HTR-8/SVneo (cell line): ENCODE data around the gene CYP4V2.

Experiments used
- DNase-seq: peaks from one replicate; pipeline ENCODE4 v3.0.0; 2011; ENCODE audit warnings: low spot score, mixed read lengths; ENCODE audit not compliant: insufficient read length
- FAIRE-seq: peaks from 2 replicates; lab custom pipeline; 2011; peaks lifted over from hg19 to GRCh38; lab: Jason Lieb, UNC

The CYP4V2 gene

DNA sequence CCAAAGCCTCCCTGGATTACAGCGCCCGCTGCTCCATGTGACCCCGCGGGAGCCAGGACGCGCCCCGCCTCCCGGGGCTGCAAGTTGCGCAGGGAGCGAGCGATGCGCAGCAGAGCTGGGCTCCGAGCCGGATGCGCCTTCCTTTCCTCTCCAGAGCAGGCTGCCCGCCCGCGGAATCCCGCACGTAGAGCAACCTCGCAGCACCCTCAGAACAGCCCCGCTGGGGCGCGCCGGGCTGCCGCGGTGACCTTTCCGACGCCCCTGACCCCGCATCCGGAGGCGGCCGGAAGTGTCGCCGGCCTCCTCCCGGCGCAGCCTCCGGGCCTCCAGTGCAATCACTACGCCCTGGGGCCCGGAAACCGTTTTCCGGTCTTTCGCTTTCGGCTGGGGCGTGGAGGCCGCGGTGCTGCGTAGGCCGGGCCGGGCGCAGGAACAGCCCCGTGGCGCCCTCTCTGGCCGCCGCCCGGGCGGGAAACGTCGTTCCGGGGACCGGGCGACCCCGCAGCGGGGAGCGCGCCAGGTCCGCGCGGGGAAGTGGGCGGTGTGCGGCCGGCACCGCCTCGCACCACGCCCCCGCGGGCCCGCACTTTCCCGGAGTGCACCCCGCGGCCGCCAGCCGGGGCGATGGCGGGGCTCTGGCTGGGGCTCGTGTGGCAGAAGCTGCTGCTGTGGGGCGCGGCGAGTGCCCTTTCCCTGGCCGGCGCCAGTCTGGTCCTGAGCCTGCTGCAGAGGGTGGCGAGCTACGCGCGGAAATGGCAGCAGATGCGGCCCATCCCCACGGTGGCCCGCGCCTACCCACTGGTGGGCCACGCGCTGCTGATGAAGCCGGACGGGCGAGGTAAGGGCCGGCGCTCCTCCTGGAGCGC, at the start of gene CYP4V2:
TSS of gene CYP4V2 (plus strand) at position 368 of the 866 bp plus-strand sequence. CDS start at position 625, 257 bp downstream.
- DNase-seq (peak; percentile 76), FAIRE-seq (peak; percentile 89)

DNA sequence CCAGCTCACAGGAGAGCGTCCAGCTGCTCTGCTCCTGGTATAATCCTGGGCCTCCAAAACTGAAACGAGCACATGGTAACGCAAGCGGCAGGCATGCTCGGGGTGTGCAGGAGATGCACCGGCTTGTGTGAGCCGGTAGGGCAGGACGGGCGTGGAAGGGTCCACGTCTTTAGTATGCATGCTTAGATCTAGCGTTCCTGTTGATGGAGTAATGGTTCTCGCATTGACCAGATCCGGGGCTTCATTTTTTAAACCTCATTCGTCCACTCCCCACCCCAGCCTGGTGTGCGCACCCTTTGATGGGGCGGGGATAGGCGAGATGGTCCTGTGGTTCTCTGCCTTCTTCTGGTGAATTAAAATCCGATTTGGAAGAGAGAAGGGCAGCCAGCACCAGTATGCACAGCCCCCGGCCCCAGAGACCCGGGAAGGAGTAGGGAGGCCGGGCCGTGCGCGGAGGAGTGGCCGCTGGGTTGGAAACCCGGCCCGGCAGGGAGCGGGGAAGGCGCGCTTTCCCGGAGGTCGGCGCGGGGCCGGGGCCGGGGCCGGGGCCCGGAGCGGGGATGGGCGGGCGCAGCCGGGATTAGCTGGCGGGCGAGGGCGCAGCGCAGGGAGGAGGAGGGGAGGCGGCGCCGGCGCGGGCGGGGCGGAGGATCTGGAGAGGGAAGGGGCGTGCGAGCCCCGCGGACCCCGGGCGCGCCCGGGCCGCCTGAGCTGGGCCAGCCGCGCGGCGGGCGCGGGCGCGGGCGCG, 47.0 kb upstream of the CYP4V2 start:
- peak; percentile 63 for DNase-seq
- FAIRE-seq = peak; percentile 80

DNA sequence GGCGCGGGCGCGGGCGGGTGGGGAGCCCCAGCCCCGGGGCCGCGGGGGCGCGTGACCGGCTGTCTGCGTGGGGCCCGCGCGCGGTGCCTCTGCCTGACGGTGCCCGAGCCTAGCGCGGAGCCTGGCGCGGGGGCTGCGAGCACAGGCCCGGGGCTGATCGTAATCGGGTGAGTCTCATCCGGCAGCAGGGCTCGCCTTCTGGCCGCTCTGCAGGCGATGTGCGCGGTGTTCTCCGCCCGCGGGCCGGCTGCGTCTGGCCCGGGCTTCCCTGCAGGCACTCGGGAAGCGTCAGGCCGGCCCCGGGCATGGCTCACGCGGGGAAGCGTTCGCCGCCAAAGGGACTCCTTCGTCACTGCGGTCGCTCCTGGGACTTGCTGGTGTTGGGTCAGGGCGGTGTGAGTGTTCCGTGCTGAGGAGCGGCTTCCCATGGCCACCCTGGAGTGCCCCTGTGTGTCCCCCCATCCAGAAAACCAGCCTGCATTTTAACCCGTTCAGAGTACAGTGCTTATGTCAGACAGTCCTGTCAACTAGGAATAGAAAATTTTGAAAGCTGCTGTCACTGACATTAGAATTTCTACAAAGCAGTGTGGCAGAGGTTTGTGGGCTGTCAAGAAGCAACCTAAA, 46.3 kb upstream of the CYP4V2 start:
- FAIRE-seq = peak; percentile 16
- peak; percentile 46 for DNase-seq

DNA sequence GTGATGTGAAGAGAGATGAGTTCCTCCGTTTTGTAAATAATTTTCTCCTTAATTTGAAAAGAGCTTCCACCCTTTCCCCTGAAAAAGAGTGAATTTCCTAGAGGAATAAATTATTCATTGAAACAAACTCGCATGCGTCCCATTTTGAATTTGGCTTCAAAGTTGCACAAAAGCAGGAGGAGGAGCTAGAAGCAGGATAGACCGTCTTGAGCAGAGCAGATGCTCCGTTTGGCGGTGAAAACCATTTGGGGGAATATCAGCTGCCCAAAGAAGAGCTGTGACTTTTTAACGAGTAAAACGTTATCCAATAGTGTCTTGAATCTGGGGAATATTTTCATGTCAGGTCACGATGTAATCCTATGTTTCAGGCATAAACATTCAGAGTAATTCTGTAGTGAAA, 44.9 kb upstream of the CYP4V2 start:
- DNase-seq (no peak), FAIRE-seq (no peak)

DNA sequence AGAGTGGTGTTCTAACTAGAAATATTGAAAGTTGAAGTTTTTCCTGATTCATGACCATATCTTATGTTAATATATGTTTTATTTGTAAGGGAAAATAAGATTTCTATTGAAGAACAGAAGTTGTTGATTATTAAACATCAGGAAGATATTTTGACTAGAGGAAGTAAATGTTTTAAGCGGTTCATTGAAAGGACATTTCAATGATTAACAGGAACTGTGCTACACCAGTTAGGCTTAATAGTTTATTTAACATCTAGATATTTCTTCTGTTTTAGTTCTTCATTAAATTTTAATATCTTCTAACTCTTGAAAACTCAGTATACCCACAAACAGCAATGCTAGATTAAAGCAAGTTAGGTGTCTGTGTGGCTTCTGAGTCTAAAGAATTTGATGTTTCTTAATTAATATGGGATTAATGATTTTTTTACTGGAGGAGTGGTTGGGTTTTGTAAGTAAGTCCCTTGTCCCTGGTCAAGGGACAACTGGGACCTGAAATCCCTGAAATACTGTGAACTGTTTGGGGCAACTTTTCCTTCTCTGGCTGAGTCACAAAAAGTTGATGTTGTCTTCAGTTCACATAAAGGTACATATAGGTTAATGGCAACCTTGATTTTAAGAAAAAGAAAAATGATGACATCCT, 42.9 kb upstream of the CYP4V2 start:
- no peak for FAIRE-seq
- DNase-seq = no peak

DNA sequence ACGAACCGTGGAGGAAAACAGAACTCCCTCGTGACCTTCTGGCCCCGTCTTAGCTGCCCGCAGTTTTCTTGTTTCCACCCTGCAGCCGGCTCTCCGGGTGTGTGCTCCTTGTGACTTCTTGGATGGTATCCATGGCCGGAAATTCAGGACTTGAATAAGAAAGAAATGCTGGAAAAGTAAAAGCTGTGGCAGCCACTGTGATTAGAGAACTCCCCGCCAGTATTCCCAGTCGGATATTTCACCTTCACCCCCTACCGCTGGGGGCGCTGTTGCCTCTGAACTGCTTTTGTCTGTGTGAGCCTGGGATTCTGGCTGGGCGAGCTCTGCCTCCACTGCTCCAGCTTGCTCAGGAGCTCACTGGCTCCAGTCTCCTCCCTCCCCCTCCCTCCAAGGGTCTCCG, 41.5 kb upstream of the CYP4V2 start:
- FAIRE-seq = no peak
- DNase-seq = no peak

DNA sequence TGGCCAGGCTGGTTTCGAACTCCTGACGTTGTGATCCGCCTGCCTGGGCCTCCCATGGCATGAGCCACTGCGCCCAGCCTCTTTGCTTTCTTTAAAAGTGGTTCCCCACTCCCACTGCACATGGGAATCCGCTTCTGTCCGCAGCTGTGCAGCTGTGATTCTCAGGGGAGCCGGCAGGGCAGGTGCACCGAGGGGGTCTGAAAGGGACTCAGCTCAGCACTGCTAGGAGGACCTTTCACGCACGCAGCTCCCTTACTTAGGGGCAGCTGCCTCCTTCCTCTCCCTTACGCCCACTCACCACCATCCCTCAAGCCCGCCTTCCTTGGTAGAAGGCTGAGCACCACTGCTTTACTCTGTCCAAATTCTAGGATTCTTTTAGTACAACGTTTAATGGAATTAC, 40.4 kb upstream of the CYP4V2 start:
- FAIRE-seq = no peak
- no peak for DNase-seq

DNA sequence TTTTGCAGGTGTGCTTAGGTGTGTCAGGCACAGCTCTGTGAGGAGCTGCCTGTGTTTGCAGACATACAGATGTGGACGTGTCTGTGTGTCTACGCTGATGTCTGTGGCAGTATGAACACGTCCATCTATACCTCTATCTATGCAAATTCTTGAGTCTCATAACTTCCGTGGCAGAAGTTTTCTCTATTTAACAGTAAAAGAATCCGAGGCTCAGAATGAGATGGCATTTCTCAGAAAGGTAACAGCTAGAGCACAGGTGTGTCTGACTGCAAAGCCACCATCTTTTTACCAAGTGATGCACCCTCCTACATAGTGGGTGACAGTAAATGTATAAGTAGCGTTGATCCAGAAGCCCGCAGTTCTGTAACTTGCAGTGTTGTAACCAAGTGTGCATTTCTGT, 39.9 kb upstream of the CYP4V2 start:
- FAIRE-seq (no peak), DNase-seq (no peak)

DNA sequence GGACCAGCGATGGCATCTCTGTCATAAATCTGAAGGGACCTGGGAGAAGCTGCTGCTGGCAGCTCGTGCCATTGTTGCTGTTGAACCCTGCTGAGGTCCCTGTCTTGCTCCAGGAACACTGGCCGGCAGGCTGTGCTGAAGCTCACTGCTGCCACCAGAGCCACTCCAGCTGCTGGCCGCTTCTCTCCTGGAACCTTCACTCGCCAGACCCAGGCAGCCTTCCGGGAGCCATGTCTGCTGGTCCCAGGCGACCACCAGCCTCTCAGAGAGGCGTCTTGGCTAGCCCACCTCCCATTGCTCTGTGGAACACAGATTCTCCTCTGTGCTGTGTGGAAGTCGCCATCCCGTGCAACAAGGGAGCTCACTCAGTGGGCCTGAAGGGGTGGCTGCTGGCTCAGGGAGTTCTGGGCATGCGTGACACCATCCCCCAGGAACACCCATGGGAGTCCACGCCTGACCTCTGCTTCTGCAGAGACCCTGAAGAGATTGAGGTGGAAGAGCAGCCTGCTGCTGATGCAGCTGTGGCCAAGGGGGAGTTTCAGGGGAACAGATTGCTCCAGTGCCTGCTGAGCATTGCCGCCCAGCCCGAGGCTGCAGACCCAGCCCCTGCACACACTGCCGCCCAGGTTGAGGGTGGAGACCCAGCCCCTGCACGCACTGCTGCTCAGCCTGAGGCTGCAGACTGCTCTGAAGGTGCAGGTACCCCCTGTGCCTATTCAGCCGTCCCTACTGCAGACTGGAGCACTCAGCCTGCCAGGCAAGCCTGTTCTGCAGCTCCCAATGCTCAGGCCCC, 33.1 kb upstream of the CYP4V2 start:
- DNase-seq (no peak), FAIRE-seq (no peak)

DNA sequence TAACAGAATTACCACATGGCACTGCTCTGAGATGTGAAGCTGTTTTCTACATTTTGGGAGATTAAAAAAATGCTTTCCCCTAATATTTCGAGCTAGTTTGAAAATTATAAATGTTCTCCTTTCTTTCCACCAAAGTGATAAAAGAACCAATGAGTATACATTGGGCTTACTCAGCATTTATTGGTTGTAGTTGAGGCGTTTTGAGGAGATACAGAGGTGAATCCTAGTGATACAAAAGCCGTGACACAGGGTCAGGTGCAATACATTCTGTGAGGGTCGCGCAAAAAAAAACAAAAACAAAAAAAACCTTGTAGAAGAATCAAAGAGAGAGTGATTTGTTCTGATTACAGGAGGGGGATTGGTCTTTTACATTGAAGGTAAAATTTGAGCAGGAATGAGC, 32.4 kb upstream of the CYP4V2 start:
- no peak for FAIRE-seq
- no peak for DNase-seq

DNA sequence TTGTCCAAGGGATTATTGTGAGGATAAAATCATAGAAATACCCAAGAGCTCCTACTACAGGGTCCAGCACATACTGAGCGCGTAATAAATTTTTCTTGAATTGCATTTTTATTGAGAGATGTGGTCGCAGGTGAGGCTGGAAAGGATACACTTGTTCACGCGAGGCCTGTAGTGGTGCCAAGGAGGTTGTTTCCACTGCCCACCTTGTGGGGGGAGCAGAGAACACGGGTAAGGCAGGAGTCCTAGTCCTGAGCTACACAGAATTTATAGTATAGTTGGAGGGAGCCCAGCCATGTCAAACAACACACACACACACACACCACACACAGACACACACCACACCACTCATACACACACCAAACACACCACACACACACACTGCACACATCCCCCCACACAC, 31.8 kb upstream of the CYP4V2 start:
- no peak for DNase-seq
- FAIRE-seq = no peak

DNA sequence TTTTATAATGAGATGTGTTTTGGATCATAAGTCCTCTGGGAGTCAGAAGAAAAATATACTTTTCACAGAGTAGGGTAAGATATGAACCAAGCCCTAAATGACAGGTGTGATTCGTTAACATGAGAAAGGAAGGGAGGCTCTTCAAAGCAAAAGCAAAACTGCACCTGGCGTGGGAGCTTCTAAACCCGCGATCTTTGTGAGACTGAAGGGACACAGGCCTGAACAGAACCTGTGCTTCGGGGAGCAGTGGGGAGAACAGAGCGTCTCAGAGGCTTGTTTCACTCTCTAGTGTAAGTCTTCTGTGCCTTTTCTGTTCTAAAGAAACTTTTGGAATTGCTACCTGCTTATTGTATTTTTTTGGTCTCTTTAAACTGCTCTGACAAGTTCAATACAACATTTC, 30.2 kb upstream of the CYP4V2 start:
- FAIRE-seq (no peak), DNase-seq (no peak)

DNA sequence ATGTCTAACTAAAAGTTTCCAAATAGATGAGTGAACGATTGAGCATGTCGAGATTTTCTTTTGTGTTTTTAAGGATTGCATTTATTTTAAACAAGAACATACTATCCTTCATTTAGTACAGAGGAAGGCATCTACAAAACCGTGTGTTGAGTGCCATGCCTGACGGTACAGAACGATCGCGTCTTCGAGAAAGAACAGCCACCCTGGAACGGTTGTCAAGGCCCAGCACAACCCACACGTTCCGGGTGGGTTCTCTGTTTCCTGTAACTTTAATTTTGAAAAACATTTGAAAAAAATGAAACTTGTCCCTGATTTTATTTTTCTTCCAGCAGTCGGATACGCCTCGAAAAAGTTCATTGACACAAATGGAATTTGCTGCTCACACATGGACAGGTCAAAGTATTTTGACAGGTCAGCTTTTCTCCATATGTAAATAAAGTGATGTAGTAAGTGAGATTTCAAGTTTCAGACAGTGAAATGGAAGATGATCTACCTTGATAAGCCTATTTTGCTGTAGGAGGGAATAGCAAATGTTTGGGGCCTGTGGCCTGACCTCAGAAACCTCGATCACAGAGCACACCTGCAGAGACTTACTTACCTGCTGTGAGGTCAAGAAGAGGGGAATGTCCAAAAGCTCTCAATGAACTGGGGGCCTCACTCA, 24.4 kb upstream of the CYP4V2 start:
- DNase-seq (no peak), FAIRE-seq (no peak)

DNA sequence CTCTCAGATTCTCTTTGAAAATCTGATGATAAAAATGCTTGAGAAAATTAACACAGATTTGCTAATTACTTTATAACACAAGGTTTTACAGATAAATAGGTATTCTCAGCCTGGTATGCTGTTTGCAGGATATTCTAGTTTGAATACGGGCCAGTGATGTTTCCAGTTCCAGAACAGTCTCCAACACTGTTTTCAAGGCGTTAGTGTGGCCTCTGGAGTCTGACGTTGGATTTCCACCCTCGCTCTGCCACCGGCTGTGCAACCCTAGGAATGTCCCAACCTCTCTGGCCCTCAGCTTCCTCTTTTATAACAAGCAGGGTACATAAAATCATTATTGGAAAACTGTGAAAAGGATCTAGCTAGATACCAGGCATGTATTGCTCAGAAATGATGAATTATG, 23.8 kb upstream of the CYP4V2 start:
- DNase-seq (no peak), FAIRE-seq (no peak)

DNA sequence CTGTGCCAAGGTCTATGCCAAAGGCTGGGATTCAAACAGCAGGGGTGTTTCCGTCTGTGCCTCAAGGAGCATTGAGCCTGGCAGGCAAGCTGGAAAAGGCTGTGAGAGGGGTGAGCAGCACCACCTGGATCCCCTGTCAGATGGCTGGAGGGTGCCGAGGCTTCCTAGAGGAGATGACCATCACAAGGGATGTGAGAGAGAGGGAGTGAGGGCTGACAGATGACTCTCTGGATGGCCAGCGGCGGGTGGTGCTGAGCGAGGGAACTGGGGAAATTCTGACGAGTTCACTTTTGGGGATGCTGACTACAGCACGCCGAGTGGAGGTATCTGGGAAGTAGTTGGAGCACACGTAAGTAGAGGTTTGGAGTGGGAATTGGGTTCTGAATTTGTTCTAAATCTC, 22.6 kb upstream of the CYP4V2 start:
- no peak for FAIRE-seq
- DNase-seq = no peak

DNA sequence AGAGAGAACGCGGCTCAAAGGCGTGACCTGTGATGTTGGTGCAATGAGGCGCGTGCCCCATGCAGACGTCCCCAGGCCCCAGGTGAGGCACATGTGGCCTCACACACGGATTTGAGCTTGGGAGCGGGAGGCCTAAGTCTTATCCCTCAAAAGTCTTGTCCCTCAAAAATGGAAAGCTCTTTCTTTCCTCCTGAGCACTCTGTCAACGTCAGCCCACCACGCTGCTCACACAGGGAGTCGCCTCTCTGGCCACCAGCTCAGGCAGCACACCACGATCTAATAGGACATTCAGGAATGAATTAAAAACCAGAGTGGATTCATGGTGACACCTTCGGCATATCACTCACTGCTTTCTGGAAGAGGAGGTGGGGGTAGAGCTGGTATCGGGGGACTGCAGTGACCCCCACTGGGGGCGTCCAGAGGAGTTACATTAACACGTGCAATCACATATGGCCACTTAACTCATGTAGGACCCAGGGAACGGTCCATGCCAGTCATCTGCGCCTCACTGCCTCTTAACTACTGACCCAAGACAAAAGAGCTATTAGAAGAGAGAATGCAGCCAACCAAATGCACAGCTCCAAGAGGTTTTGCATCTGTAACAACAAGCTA, 21.9 kb upstream of the CYP4V2 start:
- no peak for FAIRE-seq
- no peak for DNase-seq

DNA sequence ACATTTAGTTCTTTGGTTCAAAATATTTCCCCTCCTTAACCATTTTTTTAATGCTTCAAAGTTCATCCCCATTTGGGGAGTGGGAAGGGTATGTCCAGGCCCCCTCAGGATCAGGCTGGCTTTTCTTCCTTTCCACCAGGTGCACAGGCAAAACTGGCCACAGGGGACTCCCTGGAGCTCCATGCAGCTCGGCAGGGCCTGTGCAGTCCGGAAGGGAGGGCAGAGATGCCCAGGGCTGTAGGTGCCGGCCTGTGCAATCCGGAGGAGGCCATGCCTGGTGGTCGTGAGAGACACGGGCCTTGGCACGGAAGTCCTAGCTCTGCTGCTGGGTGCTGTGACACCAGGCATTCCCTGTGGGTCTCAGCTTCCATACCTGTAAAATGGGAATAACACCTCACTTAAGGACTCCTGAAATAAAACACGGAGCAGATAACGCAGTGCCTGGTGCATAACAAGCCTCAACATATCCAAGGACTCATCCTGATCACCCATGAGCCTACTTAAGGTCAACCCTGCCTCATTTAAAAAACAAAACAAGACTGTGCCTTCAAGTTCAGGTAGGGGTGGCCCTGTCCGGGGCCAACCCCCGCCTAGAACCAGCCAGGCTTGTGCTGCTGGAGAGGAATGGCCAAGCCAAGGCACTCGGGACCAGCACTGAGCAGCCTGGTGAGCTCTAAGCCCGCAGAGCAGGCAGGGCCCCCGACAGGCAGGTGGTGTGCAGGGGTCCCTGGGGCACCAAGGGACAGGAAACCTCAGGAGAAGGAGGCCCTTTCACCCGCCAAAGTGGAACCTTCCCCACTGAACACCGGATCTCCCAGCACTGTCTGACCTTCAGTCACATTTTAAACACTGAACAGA, 21.2 kb upstream of the CYP4V2 start:
- no peak for FAIRE-seq
- no peak for DNase-seq

DNA sequence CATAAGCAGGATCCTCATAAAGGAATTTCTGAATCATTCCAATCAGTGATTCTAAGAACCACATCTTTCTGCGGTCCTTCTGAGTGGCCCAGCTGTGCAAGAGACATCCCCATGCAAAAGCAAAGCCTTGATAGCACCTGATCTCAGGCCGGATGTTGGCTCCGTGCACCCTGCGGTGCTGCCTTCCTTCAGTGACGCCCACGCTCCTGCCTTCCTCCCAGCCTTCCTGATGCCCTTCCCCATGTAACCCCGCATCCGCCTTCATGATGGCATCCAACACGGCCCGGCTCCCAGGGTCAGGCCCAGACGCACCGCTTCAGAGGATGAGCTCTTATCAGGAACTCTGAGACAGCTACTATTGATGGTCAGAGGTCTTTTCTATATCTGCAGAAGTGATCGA, 20.4 kb upstream of the CYP4V2 start:
- DNase-seq (no peak), FAIRE-seq (no peak)
